ENCODE results near the gene GAS2L1.

The GAS2L1 gene

DNA sequence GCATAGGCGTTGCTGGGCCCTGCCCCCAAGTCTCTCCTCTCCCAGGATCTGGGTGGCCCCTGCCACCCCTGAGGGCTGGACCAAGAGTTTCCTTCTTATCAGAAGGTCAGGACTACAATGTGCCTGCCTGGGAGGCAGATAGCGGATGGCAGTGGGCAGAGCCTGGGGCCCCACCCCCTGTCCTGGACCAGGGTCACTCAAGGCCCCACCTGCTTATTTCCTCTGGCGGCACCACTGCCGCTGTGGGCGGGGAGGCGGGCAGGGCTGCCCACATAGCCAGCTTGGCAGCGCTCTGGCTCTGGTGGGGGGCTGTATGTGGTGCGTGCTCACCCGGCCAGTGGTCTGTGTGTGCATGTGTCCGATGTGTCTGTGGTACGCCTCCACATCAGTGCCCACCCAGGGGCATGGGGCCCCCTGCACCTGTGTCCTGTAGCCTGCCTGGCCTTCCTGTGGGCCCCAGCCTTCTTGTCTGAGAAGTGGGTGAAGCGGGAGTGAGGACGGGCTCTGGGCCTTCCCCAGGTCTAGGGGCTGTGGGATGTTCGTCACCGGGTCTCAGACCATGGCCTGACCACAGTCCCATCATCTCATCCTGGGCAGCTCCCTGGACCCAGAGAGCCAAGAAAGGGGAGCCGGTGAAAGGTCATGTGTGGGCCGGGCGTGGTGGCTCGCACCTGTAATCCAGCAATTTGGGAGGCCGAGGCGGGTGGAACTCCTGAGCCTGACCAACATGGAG is 3.0 kb downstream of the GAS2L1 start:
- DNase-seq (ENCODE audit: low read depth): no peak

DNA sequence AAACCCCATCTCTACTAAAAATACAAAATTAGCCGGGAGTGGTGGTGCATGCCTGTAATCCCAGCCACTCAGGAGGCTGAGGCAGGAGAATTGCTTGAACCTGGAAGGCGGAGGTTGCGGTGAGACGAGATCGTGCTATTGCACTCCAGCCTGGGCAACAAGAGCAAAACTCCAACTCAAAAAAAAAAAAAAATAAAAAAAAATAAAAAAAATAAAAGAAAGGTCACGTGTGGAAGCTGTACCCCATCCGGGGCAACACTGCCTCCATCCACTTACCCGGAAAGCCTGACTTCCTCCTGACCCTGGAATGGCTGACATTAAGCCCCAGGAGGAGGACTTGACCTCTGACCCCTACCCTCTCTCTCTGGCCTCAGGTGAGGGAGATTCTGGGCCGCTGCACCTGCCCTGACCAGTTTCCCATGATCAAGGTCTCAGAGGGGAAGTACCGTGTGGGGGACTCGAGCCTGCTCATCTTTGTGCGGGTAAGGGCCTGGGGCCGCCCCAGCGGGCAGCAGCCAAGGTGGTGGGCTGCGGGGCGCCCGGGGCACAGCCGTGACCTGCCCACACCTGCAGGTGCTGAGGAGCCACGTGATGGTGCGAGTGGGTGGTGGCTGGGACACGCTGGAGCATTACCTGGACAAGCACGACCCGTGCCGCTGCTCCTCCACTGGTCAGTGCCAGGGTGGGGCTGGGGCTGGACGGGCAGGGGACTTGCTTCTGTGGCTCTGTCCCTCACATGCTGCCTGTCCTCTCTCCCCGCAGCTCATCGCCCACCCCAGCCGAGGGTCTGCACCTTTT is 3.8 kb downstream of the GAS2L1 start:
- no peak for DNase-seq (ENCODE audit: low read depth)

DNA sequence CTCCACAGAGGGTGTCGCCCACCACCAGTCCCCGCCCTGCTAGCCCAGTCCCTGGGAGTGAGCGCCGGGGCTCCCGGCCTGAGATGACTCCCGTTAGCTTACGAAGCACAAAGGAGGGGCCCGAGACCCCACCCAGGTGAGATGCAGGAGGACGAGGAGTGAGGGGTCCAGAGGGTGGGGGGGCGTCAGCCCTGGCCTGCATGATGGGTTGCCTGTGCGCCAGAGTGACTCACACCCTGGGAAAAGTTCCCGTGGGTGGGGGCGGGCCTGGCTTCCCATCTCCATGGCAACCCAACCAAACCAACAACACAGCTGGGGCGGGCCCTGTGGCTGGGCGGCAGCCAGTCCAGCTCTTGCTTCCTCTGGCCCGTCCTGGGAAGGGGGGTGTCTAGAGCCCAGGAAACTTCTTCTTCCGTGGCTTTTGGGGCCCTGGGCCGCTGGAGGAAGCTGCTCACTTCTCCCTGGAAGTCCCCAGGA is 4.5 kb downstream of the GAS2L1 start:
- peak; percentile 49 for DNase-seq (ENCODE audit: low read depth)

DNA sequence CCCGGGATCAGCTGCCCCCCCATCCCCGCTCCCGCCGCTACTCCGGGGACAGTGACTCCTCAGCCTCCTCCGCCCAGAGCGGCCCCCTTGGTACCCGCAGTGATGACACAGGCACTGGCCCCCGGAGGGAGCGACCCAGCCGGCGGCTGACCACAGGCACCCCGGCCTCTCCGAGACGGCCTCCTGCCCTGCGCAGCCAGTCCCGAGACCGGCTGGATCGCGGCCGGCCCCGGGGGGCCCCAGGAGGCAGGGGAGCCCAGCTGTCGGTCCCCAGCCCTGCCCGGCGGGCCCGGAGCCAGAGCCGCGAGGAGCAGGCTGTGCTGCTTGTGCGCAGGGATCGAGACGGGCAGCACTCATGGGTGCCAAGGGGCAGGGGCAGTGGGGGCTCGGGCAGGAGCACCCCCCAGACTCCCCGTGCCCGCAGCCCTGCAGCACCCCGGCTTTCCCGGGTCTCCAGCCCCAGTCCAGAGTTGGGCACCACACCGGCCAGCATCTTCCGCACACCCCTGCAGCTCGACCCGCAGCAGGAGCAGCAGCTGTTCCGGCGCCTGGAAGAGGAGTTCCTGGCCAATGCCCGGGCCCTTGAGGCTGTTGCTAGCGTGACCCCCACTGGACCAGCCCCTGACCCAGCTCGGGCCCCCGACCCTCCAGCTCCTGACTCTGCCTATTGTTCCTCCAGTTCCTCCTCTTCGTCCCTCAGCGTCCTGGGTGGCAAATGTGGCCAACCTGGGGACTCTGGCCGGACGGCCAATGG is 5.2 kb downstream of the GAS2L1 start:
- no peak for DNase-seq (ENCODE audit: low read depth)

DNA sequence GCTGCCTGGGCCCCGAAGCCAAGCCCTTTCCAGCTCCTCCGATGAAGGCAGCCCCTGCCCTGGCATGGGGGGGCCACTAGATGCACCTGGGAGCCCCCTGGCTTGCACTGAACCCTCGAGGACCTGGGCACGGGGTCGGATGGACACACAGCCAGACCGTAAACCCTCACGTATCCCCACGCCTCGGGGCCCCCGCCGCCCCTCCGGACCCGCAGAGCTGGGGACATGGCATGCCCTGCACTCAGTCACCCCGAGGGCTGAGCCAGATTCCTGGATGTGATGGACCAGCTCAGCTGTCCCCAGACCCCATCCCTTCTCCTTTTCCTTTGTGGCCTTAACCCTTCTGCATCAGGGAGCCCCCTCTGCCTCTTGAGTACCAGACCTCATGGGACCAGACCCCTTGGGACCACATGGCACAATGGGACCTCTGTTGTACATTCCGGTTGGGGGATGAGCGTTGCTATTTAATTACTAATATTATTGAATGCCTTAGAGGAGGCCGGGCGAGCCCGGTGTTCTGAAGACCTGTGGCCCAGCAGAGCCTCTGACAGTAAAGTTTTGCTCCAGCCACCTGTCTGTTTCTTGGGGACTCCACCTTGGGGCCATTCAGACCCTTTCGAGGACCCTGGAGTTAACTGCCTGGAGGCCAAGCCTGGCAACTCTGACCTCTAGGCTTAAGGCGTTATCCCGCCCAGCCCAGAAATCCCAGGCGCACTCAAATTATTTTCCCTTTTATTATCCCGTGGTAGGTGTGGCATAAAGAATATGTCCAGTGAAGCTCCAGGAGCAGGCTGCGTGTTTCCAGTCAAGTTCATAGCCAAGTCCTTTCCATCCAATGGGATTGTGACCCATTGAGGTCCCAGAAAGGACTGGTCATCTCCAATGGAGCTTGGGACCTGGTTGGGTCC is 6.0 kb downstream of the GAS2L1 start:
- no peak for DNase-seq (ENCODE audit: low read depth)

DNA sequence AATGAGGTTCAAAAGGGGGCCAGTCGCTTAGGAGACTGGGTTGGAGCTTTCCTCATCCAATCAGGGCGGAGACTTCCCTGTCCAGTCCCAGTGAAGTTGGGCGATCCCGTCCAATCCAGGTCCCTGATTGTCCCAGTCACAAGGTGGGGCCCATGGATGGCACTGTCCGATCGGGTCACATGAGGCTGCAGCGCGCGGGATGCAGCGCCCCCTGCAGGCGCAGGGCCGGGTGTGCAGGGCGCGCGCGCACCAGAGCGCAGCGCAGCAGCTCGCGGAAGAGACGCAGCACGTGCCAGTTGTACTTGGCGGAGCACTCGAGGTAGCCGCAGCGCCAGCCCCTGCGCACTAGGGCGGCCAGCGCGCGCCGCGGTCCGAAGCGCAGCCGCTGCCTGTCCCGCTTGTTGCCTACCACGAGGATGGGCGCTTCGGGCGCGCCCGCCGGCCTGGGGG is 6.7 kb downstream of the GAS2L1 start:
- no peak for DNase-seq (ENCODE audit: low read depth)

DNA sequence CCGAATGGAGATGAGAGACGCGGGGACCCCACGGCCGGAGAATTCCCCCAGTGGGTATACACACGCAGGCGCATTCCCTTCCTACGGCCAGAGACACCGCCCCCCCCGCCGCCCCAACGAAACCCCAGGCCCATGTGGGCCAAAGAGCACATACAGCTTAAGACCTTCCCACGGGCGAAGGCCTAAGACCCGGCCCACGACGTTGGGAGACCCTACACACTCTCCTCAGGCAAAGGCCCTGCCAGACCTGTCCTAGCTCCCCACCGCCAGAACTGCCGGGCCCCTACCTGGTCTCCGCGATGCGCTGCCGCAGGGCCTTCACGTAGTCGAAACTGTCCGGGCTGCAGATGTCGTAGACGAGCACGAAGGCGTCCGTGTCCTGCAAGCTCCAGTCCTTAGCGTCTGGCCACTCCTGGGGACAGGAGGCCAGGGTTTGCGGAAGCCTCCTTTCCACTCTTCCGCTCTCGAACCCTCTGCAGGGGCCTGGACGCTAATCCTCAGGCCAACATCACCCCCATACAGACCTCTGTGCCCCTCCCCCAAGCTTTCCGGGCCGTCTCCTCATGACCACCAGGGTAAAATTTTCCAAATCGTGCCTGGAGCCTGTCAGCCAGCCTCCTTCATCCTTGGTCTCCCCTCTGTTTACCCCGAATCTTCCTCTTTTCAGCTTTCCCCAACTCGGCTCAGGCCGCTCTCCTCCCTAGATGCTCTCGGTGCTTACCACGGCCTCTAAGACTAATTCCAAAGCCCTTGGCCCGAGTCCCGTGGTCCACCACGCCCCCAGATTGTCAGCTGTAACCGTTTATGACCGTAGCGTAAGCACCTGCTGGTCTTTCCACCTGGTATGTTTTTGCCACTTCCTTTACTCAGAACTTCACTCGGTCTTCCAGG is 7.4 kb downstream of the GAS2L1 start:
- no peak for DNase-seq (ENCODE audit: low read depth)

DNA sequence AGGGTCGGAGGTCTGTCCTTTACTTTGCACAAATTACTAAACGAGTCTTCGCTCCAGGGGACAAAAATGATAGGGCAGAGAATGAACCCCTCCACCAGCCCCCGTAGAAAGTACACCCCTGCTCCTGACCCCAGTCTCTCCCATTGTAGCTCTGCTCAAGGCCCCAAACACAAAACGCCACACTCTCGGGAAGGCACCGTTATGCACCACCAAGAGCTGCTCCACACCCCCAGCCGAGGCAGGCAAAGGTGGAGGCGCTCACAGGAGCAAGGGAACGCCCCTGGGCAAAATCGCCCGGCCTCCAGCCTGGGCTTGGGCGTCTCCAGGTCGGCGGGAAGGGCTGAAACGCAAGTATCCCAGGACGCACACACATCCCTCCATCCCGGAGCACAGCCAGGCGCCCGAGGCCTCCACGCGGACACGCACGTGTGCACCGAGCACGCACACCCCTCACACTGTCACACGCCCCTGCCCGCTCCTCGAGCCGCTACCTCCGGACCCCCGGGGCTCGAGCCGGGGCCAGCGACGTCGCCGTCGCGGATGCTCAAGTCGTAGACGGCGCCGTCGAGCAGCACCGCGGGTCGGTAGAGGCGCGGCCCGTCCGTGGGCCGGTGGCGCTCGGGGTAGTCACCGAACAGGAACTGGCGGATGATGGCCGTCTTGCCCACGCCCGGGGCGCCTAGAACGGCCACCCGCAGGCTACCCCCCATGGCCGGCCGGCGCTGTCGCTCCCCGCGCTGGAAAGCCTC is 8.3 kb downstream of the GAS2L1 start:
- no peak for DNase-seq (ENCODE audit: low read depth)

DNA sequence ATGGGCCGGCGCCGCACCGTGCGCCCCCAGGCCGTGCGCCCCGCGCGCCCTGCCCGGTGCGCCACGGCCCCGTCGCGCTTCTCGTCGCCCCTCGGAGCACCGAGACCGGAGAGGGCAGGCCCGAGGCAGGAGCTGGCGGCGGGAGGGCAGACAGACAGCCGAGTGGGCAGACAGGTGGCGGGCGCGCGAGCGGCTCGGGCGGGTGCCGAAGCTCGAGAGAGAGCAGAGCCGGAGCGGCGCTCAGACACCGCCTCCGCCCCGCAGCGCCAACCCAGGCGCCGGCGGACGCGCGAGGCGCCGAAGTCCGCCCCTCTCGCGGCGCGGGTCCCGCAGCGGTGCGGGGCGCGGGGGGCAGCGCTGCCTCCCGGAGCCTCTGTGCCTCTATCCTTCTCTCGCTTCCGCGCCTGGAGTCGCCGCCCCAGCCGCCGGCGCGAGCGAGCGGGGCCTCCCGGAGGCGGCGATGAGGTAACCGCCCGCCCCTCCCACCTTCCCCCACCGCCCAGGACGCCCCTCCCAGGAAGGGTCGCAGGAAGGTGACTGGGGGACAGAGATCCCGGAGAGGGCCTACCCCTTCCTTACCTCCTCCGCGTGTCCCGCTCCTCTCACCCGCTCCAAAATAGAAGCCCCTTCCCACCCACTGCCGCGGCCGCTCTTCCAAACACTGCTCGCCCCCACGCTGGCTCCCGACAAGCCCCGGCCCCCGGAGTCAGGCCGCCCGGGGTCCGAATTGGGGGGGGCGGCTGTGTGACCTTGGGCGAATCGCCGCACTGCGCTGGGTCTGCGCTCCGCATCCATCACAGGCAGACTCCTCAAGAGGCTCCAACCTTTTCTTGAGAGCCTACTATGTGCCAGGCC is 9.1 kb downstream of the GAS2L1 start, which contains the start of gene RASL10A:
TSS of gene RASL10A (minus strand) at position 412 of the 855 bp plus-strand sequence. CDS start 451 bp downstream, outside the sequence.
- DNase-seq (ENCODE audit: low read depth): no peak

DNA sequence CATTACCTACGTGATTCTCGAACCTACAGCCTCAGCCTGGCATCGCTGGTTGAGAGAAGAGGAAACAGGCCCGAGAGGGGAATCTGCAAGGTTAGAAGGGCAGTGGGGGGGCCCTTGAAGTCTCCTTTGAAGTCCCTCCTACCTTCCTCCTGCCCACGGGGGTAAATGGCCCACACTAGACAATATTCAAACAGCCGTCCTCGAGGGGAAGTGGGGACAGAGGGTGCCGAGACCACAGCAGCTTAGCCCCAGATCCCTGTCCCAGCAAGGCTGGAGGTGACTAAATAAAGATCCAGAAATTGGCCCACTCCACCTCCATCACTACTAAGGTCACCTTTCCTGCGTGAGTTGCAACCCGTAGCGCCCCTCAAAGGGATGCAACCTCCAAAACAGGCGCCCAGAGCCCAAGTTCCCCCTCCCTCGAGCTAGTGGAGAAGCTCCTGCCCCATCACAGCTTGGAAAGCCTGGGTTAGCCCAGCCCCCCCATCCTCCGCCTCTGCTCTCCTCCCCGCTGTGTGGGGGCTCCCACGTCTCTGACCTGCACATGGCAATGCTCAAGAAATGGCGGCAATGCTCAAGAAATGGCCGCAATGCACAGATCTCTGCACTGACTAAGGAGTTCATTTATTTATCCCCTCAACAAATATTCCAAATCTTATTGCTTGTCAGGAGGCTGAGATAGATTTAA is 9.8 kb downstream of the GAS2L1 start:
- no peak for DNase-seq (ENCODE audit: low read depth)

DNA sequence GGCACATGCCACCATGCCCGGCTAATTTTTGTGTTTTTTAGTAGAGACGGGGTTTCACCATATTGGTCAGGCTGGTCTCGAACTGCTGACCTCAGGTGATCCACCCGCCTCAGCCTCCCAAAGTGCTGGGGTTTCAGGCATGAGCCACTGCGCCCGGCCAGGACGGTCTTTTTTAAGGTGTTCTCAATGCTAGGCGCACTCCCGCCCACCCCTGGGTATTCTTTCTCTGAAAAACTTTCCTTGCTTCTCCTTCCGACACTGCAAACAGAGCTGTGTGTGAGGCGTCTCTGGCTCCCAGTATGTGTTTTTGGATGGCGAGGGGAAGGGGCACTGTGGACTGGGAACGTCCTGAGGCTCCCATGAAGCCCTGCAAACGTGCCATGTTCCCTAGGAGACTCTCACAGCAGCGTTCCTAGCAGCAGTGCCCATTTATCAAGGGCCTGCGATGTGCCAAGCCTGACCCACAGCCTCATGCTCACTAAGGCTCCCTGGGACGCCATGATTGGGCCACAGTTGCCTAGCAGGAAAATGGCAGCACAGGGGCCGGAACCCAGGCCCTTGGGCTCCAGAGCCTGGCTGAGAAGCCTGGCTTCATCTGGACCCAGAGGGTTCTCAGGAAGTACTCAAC is 11.5 kb downstream of the GAS2L1 start:
- no peak for DNase-seq (ENCODE audit: low read depth)

DNA sequence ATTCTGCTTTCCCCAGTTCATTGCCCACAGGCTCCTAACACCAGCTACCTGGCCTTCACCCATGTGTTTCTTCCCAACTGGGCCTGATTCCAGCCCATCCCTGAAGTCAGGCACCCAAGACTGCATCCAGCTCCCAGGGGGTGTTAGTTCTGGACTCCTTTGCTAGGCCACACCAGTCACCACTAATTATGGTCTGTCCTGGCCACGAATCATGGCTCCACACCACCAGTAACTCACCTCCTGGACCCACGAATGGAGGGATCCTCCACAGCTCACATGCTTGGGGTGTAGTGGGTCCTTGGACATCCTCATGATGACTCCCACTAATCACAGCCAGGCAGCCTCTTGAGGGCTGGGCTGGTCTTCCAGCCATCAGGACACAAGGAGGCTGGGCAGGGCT is 12.6 kb downstream of the GAS2L1 start:
- DNase-seq (ENCODE audit: low read depth): no peak

DNA sequence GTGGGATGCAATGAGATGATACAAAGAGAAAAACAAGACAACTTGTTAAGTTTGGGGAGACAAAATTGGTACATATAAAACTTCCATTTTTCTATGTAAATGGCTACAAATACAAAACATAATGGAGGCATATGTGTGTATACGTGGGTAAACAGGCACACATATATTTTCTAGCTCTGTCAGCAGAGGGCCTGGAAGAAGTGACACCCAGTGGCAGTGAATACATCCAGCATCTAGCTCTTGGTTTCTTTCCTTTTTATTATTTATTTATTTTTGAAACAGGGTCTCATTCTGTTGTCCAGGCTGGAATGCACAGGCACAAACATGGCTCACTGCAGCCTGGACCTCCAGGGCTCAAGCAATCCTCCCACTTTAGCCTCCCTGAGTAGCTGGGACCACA is 14.1 kb downstream of the GAS2L1 start:
- DNase-seq (ENCODE audit: low read depth): no peak

DNA sequence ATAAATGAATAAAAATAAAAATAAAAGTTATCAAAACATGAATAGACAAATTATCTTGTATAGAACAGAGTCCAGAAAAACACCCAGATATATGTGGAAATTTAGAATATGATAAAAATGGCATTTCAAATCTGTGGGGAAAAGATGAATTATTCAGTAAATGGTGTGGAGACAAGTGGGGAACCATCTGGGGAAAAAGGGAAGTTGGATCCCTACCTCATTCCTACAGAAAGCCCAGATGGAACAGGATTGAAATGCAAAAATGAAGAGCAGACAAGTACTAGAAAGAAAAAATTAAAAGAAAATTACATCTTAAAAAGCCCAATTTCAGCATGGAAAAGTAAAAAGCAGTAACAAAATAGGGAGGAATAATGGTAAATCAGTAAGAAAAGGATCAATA is 17.2 kb downstream of the GAS2L1 start:
- no peak for DNase-seq (ENCODE audit: low read depth)

DNA sequence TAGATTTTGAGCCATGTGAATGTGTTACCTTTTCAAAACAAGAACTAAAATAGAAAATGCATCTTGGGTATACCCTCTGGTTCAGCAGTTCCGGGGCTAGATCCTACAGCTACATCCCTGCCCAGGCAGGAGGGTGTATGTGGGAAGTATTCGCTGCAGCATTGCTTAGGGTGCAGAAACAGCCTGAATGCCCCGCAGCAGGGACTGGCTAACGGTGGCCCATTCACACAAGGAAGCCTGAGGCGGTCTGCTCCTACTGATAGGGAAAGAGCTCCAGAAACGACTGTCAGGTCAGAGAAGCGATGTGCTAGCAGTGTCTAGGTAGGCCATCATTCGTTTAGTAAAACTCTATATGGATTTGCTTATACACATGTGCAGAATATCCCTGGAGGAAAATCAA is 18.9 kb downstream of the GAS2L1 start:
- DNase-seq (ENCODE audit: low read depth): no peak

DNA sequence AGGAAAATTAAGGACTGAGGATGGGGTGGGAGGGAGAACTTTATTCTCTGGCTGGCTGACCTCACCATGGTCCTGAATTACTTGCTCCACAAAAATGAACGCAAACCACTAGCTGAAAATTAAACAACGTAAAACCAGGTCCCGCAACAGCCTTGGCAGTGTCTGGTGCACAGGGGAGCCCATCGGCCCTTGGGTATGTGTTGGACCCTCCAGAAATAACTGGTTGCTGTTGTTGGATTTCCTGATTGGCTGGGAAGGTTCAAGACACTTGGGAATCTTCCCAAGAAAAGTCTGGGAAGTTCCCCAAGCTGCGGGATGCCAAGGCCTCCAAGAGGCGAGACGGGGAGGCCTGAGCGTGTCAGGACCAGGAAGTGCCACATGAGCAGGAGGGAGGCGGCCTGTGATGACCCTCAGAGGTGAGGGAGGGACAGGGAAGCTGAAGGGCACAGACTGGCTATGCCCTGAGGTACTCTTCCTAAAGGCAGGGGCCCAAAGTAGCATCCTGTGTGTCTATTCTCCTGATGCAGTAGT is 19.4 kb downstream of the GAS2L1 start:
- no peak for DNase-seq (ENCODE audit: low read depth)

DNA sequence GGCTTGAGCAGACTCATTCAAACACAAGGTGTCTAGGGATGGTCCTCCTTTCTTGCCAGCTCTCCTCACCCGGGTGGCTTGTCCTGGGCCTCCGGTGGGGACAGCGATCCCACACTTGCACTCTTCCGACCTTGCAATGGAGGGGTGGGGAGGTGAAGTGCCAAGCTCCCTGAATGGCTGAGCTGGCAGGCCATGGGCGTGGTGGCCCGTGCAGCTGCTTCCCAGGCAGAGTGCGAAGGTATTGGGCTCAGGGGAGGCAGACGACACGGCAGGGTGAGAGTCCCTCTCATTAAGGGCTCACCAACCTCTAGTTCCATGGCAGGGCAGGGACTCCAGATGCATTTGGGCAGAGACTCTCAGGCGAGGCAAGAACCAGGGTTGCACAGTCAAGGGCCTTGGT is 20.0 kb downstream of the GAS2L1 start:
- DNase-seq (ENCODE audit: low read depth): no peak
